Uterus (tissue), 2 donors: ENCODE results near the gene C4orf50.

Experiments
- CTCF ChIP-seq, 4 experiments: fragments of 200-600 bp in 2 of 4; fragments of 450-650 bp in 2 of 4; sonication (generic) in 2 of 4; IDR thresholded peaks; one replicate each; pipeline ENCODE4 v1.5.1; 2016 to 2019; ENCODE audit warnings: antibody characterized with exemption in 4 of 4, mild to moderate bottlenecking in 2 of 4, moderate library complexity in 1 of 4
- POLR2A ChIP-seq, 2 donors: fragments of 450-650 bp; IDR thresholded peaks; one replicate each; pipeline ENCODE4 v1.6.1; 2016; ENCODE audit warnings: antibody characterized with exemption in 2 of 2, mild to moderate bottlenecking in 1 of 2, moderate library complexity in 1 of 2

- TF ChIP-seq CTCF (IDR thresholded peaks at IDR 0.05) (no peak), POLR2A (IDR thresholded peaks at IDR 0.05) (no peak)
Observed at GRCh38 chr4:5971078-5971450, 47.2 kb downstream of the C4orf50 start.
